ENCODE measurements around the gene LRRC3B. TPM values are rescaled to one million over a fixed set of nuclear protein-coding genes. Genes with fewer than 3 reads are reported as not detected.

LRRC3B gene
- total RNA-seq, 1 donor from 2014 or later: not detected

DNA sequence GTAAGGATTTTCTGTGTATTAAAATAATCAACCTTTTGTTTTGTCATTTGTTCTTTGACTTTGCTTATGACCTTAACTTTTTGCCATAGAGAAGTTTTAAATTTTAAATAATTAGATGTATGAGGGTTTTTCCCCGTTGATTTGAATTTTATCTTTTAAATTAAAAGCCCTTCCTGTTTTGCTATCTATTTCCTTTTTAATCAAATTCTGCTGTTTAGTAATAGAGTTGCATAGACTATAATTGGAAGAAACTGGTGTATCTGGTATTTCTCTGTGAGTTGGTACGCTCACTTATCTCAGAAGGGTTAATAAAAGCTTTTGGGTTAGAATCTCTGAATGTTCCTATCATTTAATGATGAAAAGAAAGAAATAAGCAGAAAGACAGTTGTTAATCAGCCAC, 82.2 kb downstream of the LRRC3B start:
- intact Hi-C loops (cut with micrococcal nuclease): no loop called here

DNA sequence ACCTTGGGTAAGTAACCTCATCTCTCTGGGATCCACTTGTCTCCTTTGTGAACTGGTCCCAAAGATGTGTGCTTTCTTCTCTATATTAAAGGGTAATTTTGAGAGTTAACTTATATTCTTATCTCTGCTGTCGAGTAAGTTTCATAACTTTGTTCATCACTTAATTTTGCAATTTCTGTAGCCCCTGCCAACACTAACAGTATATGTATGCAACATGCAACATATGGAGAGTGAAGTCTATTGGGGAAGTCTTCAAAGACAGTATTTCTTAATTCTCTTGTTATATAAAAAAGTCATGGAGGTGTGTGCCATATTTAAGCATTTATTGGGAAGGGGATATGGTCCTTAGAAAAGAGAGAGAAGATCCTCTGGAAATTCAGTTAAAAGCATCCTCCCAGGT, 85.9 kb downstream of the LRRC3B start:
- intact Hi-C loops (cut with micrococcal nuclease): no loop called here

DNA sequence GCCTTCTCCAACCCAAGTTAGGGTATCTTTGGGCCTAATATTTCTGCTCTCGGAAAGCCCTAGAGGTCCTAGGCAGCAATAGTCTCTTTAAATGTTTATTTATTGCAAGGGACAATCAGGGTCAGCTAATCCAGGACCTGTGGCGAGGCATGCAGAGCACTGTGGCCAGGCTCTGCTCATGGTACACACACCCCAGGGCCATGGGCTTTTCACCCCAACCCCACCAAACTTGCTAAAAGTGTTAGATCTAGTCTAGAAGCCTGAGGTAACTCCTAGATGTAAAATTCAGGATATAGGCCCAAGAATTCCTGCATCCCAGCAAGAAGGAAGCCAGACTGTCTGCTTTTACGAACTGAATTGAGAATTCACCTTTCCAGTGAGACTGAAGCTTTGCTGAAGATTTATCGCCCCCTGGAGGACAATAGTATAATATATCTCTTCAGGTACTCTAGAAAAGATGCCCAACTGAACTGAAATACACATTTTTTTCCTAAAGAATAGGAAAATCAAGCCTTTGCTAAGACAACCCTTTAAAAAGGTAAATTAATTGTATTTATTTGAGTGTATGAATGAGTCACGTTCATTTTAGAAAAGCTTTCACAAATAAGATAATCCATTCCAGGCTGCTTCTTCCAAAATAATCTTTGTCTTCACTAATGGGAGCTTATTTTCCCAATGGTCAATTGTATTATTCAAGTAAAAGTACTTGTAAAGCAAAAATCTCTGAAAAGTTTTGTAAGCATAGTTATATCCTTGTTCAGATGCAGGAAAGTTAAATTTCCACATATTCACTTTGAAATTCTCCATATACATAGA, 89.8 kb downstream of the LRRC3B start:
- intact Hi-C loops (cut with micrococcal nuclease): loop anchor here (2.0 to 5.0 kb wide), 2 partner anchors 1180 to 1940 kb away; no protein-coding TSS in a partner anchor

DNA sequence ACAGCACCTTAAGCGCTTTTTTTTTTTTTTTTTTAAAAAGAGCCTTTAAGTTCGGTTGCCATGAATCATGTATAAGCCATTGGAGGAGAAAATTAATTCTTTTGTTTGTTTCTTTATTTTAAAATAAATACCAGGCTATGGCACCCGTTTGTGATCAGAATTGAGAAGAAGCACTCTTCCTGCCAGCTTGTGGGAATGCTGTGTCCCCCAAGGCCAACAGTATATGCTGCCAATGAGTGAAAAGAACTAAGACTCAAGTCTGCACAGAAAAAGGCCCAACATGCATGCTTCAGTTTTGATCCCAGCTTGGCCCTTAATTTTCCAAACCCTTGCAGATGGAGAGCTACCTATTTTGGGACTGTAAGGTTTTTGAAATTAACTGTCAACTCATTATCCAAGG, 90.5 kb downstream of the LRRC3B start:
- intact Hi-C loops (cut with micrococcal nuclease): loop anchor here (2.0 to 5.0 kb wide), 2 partner anchors 1180 to 1941 kb away; no protein-coding TSS in a partner anchor

DNA sequence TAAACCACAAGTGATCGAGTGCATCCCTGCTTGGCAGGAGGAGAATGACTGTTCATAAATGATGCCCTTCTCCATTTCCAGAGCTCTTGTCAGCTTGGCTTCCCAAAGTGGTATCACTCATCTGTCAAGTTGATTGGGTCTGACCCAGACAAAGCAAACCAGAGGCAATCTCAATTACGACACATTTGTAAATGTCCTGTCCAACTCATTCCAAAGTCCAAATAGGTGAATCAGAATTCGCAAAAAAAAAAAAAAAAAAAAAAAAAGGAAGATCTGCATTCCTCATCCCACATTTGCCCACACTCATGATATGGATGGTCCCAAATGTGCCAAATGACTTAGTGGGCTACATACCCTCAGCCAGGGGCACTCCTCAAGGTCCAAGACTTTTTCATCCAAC, 91.9 kb downstream of the LRRC3B start:
- intact Hi-C loops (cut with micrococcal nuclease): loop anchor here (5.0 kb wide), 1 partner anchor 1942 kb away; no protein-coding TSS in a partner anchor

DNA sequence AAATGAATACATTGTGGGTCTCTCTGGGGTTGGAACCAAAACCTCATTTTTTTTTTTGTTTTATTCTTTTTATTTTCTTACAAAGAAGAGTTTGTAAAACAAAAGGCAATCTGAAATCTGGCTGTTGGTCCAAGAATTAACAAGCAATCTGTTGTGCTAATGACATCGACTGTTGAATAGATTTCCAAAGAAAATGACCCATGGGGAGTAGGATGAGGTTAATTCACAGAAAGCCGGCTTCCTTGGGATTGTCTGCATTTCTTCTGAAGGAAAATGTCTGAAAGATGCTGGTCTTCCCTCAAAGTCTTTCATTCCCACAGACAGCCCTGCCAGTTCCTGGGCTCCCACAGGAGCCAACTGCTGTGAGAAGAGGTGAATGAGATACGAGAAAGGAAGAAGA, 92.9 kb downstream of the LRRC3B start:
- intact Hi-C loops (cut with micrococcal nuclease): no loop called here

DNA sequence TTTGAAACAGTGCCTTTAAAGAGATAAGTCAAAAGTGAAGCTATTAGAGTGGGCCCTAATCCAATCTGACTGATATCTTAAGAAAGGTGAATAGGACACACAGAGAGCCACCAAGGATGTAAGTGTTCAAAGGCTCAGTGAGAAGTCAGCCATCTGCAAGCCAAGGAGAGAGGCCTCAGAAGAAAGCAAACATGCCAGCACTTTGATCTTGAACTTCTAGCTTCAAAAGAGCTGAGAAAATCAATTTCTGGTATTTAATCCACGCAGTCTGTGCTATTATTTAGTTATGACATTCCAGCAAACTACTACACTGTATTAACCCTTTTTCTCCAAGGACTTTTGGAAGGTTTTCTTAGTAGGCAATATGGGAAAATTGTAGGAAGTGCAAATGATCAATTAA, 95.7 kb downstream of the LRRC3B start:
- intact Hi-C loops (cut with micrococcal nuclease): no loop called here

DNA sequence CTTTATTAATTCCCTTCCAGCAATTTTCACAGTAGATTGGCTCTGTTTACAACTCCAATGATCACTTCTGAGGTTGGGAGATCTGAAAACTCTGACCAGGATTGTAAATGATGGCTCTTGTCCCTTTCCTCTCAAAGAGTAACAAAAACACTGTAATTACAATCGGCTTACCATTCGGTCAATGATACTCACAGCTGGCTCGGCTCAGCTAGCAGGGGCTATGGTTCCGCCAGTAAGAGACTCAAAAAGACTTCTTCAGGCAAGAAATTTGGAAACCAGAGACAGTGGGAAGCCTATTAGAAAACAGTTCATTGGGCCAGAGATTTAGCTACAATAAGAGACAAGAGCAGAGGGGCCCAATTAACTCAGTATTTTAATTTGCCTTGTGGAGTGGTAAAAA, 96.6 kb downstream of the LRRC3B start:
- intact Hi-C loops (cut with micrococcal nuclease): no loop called here

DNA sequence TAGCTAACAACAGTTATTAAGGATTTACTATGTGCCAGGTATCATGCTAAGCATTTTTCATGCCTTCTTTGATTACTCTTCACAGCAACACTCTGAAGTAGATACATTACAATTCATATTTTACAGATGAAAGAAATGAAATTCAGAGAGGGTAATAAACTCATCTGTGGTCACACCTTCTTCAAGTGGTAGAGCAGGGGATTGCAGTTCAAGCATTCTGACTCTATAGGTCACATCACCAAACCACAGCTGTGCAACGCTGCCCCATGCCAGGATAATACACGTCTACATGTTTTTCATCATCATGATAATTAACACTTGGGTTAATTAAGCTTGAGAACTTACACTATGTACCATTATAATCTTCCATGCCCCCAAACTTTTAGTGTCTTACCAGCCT, 98.5 kb downstream of the LRRC3B start:
- intact Hi-C loops (cut with micrococcal nuclease): no loop called here

DNA sequence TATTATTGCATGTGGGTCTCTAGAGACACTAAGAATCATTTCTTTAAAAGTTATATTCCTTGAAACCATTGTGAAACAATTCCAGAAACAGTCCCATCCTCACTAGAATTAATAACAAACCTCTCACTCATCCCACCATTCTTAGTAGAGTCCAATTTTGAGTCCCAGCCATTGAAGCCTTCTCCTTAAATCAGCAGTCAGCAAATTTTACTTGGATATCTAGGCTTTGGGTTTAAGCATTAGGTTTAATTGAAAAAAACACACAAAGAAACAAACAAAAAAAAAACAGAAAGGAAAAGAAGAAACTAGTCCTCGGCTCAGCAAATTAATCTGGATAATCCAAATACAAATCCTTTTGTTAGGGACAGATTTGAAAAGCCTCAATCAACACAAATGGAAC, 109.3 kb downstream of the LRRC3B start:
- intact Hi-C loops (cut with micrococcal nuclease): no loop called here

DNA sequence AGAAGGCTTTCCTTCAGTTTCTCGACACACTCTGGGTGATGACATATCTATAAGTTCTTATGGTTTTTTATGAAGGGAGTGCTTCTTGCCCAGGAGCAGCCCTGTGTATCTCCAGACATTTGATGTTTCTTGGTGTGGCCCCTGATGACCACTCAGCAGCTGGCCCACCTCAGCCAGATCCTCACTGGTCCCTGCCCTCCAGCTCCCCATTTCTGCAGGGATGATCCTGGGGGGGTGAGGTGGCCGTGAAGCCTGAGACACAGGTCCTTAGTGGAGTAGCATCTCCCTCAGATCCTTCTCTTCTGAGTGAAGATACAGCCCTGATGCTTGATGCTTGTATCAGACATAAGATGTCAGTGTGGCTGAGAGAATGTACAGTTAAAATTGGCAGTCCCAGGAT, 127.7 kb downstream of the LRRC3B start:
- intact Hi-C loops (cut with micrococcal nuclease): no loop called here

DNA sequence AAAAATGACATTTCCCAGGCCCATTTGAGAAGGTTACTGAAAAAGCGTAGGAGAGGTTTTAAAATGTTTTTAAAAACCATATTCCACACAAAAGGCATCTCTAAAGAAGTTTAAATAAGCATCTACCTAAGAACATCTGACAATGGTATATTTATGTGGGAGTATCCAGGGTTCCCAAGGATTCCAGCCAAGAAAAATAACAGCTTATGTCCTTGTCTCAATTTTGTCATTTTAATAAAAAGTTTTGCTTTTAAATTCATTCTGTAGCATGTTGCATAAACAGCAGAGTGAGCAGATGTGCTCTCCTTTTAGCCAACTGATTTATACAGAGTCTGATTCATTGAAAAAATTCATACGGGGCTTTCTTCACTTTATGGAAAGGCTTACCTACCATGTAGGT, 129.9 kb downstream of the LRRC3B start:
- intact Hi-C loops (cut with micrococcal nuclease): no loop called here

DNA sequence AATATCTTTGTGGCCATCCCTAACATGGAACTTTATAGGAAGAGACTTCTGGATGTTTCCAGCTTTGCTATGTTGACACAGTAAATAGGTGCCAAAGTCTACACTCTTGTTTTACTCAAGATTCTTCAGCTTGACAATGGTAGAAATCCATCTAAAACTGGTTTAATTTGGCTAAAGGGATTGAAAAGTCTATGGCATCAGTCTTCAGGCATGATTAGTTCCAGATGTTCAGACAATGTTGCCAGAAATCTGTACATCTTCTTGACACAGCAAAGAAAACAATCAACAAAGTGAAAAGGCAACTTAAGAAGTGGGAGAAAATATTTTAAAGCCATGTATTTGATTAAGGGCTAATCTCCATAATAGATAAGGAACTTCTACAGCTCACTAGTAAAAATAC, 130.5 kb downstream of the LRRC3B start:
- intact Hi-C loops (cut with micrococcal nuclease): no loop called here

DNA sequence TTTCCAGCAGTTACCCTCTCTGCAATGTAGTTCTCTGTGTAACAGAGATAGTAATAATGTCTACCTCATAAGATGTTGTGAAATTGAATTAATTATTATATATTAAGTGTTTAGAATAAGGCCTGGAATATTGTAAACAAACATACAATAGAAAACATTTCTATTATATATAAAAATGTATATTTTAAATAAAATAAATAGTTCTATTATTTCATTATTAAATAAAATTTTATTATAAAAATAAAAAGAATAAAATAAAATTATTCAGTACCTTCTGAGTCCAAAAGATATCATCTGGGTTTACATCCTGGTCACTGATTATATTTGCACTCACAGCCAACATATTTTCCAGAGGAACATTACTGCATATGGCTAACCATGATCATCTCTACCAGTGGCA, 135.4 kb downstream of the LRRC3B start:
- intact Hi-C loops (cut with micrococcal nuclease): no loop called here
